Peyer's patch (tissue), 4 donors: ENCODE measurements around the gene BHMT. TPM values are rescaled to one million over a fixed set of nuclear protein-coding genes. Genes with fewer than 3 reads are reported as not detected.

ENCODE experiments used
- DNase-seq, 3 donors: peaks; one replicate each; pipeline ENCODE4 v3.0.0-alpha.2; 2017 to 2019
- H3K27ac ChIP-seq, 4 donors: fragments of 200-600 bp; sonication (generic); one replicate each; pipeline ENCODE4 v1.5.1; 2016 to 2019
- H3K27me3 ChIP-seq, 2 donors: fragments of 200-600 bp; sonication (generic); one replicate each; pipeline ENCODE4 v1.5.1; 2019
- H3K36me3 ChIP-seq, 3 donors: fragments of 200-600 bp; sonication (generic); one replicate each; pipeline ENCODE4 v1.5.1; 2016 to 2019
- H3K4me1 ChIP-seq, 4 donors: fragments of 200-600 bp; sonication (generic); one replicate each; pipeline ENCODE4 v1.5.1; 2016 to 2019
- H3K4me3 ChIP-seq, 4 donors: fragments of 200-600 bp; sonication (generic); 1 replicate in 3 of 4; 2 replicates in 1 of 4; pipeline ENCODE4 v1.5.1; 2016 to 2019; ENCODE audit warnings: mild to moderate bottlenecking in 1 of 4
- H3K9me3 ChIP-seq, 4 donors: fragments of 200-600 bp; sonication (generic); one replicate each; pipeline ENCODE4 v1.5.1; 2016 to 2019; ENCODE audit warnings: mild to moderate bottlenecking in 1 of 4
- CTCF ChIP-seq, 6 experiments: fragments of 450-650 bp in 4 of 6; fragments of 200-600 bp in 2 of 6; sonication (generic) in 1 of 6; IDR thresholded peaks; one replicate each; pipeline ENCODE4 v1.5.1; 2017 to 2019; ENCODE audit warnings: antibody characterized with exemption in 6 of 6, mild to moderate bottlenecking in 3 of 6, moderate library complexity in 1 of 6
- POLR2A ChIP-seq, 2 donors: fragments of 450-650 bp; IDR thresholded peaks; one replicate each; pipeline ENCODE4 v1.5.1; 2017; ENCODE audit warnings: antibody characterized with exemption in 2 of 2, mild to moderate bottlenecking in 2 of 2, moderate library complexity in 2 of 2
- total RNA-seq, 4 donors: library from RNA; depleted of rRNA; stranded (reverse); fragments of >200 nt; gene quantifications; one replicate each; pipeline ENCODE4 v1.1.0, GENCODE V29; 2016

The BHMT gene
- total RNA-seq, 4 donors from 2014 or later, result not detected

GRCh38 chr5:79086116-79086515 lies 25.5 kb upstream of the BHMT start:
- DNase-seq, result no peak
- no peaks in the 10 kb centered on the region for H3K4me1 ChIP-seq
- H3K9me3 ChIP-seq, result no peaks in the 10 kb centered on the region
- no peak for TF ChIP-seq POLR2A (IDR thresholded peaks at IDR 0.05)
- no peak for TF ChIP-seq CTCF (IDR thresholded peaks at IDR 0.05)
- no peak overlapping the region for H3K4me3 ChIP-seq
- no peaks in the 10 kb centered on the region for H3K36me3 ChIP-seq
- no peaks in the 10 kb centered on the region for H3K27me3 ChIP-seq
- no peak overlapping the region for H3K27ac ChIP-seq

GRCh38 chr5:79088507-79088906 lies 23.1 kb upstream of the BHMT start:
- no peaks in the 10 kb centered on the region for H3K9me3 ChIP-seq
- no peak for TF ChIP-seq CTCF (IDR thresholded peaks at IDR 0.05)
- no peak for TF ChIP-seq POLR2A (IDR thresholded peaks at IDR 0.05)
- no peaks in the 10 kb centered on the region for H3K4me1 ChIP-seq
- no peak for DNase-seq
- H3K27me3 ChIP-seq, result no peaks in the 10 kb centered on the region
- H3K27ac ChIP-seq, result no peak overlapping the region
- no peaks in the 10 kb centered on the region for H3K36me3 ChIP-seq
- no peak overlapping the region for H3K4me3 ChIP-seq

DNA sequence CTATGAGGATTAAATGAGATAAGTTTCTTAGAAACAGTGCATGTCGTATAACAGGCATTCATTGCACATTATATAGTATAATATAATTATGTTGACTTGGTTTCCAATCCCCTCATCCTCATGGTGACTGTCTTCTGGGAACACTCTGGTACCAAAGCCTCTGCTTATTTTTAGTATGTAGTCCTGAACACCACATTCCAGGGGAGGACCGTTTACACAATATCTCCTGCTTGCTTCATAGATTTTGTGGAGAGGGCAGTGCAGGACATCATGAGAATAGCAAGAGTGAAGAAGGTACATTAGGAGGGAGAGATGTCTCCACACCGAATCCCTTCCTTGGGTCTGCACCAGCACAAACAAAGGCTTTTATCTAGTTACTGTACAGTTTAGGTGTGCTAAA lies 20.5 kb upstream of the BHMT start:
- no peaks in the 10 kb centered on the region for H3K9me3 ChIP-seq
- DNase-seq, result no peak
- no peak overlapping the region for H3K27ac ChIP-seq
- no peak for TF ChIP-seq POLR2A (IDR thresholded peaks at IDR 0.05)
- TF ChIP-seq CTCF (IDR thresholded peaks at IDR 0.05), result no peak
- no peaks in the 10 kb centered on the region for H3K36me3 ChIP-seq
- no peaks in the 10 kb centered on the region for H3K4me1 ChIP-seq
- no peak overlapping the region for H3K4me3 ChIP-seq
- H3K27me3 ChIP-seq, result no peaks in the 10 kb centered on the region

DNA sequence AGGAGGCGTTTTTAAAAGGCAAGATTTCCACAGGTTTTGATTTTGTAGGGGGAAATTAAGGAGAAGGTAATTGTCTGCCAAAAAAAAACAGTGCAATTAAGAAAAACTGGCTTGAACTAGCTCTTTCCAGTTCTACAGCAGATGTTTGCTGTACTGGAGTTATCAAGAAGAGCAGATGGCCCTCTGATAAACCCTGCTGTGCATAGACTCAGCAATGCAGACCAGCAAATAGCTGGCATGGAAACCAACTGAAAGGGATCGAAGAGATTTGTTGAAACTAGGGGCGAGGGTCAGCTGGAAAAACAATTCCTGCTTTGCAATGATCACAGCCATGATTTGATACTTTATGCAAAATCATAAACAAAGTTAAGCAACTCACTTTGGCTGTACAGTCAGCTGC lies 17.8 kb upstream of the BHMT start:
- no peak for TF ChIP-seq CTCF (IDR thresholded peaks at IDR 0.05)
- TF ChIP-seq POLR2A (IDR thresholded peaks at IDR 0.05), result no peak

GRCh38 chr5:79105868-79106267 lies 5.7 kb upstream of the BHMT start:
- TF ChIP-seq POLR2A (IDR thresholded peaks at IDR 0.05), result no peak
- no peak for TF ChIP-seq CTCF (IDR thresholded peaks at IDR 0.05)
- H3K27ac ChIP-seq, result no peak overlapping the region

More for the DNA sequence above, 17.8 kb upstream of the BHMT start:
- Histone ChIP-seq H3K27me3 (no peaks in the 10 kb centered on the region), H3K9me3 (no peaks in the 10 kb centered on the region), H3K27ac (no peak overlapping the region), H3K36me3 (no peaks in the 10 kb centered on the region), H3K4me1 (no peaks in the 10 kb centered on the region), H3K4me3 (no peak overlapping the region)
- no peak for DNase-seq

More at GRCh38 chr5:79105868-79106267, 5.7 kb upstream of the BHMT start:
- H3K36me3 ChIP-seq, result no peaks in the 10 kb centered on the region
- H3K27me3 ChIP-seq, result peaks cover 0 to 5% of the 10 kb centered on the region in 2 donors
- no peaks in the 10 kb centered on the region for H3K4me1 ChIP-seq
- no peaks in the 10 kb centered on the region for H3K9me3 ChIP-seq
- no peak overlapping the region for H3K4me3 ChIP-seq
- no peak for DNase-seq
